Activated CD4-positive, alpha-beta memory T cell treated with anti-CD3 and anti-CD28 coated beads for 36 hours (primary cell): Measurements from ENCODE around the gene MAD1L1. TPM values are rescaled to one million over a fixed set of nuclear protein-coding genes. Genes with fewer than 3 reads are reported as not detected.

ENCODE experiments used
- CTCF ChIA-PET: fragments of 350-600 bp; sonication (Branson Sonifier 250); formaldehyde crosslinking; loops from one replicate; lab custom pipeline; 2021; ENCODE audit warnings: antibody characterized with exemption, inconsistent platforms; lab: Charles Lee
- POLR2A ChIA-PET: fragments of 350-600 bp; sonication (Branson Sonifier 250); formaldehyde crosslinking; loops from one replicate; lab custom pipeline; 2021; ENCODE audit warnings: antibody characterized with exemption; lab: Charles Lee
- DNase-seq: peaks from one replicate; pipeline ENCODE4 v3.0.0-alpha.2; 2020
- H3K27ac Mint-ChIP-seq: one replicate; pipeline ENCODE4 v1.8.0; 2021; ENCODE audit warnings: mixed read lengths
- H3K27me3 Mint-ChIP-seq: one replicate; pipeline ENCODE4 v1.8.0; 2021; ENCODE audit warnings: mixed read lengths
- H3K36me3 Mint-ChIP-seq: one replicate; pipeline ENCODE4 v1.8.0; 2021; ENCODE audit warnings: mixed read lengths
- H3K4me1 Mint-ChIP-seq: one replicate; pipeline ENCODE4 v1.8.0; 2021; ENCODE audit warnings: low read depth, mixed read lengths
- H3K4me3 Mint-ChIP-seq: one replicate; pipeline ENCODE4 v1.8.0; 2021; ENCODE audit warnings: mild to moderate bottlenecking, mixed read lengths
- H3K9me3 Mint-ChIP-seq: one replicate; pipeline ENCODE4 v1.8.0; 2021; ENCODE audit warnings: mixed read lengths
- intact Hi-C: fragments of 100-400 bp; cut with micrococcal nuclease; formaldehyde crosslinking; loops from one replicate; pipeline ENCODE4 v1.15.1; 2023
- total RNA-seq, 2 experiments: library from RNA; stranded (reverse); gene quantifications; one replicate each; pipeline ENCODE4 v1.2.3, GENCODE V29; 2021

Gene MAD1L1
- total RNA-seq, 2 experiments from 2014 or later: 44.4 to 47.8 TPM

- Mint-ChIP-seq H3K9me3 (peaks cover 28% of the 10 kb centered on the region), H3K4me1 (peaks cover 11% of the 10 kb centered on the region), H3K27me3 (no peaks in the 10 kb centered on the region), H3K27ac (no peak overlapping the region), H3K36me3 (peaks cover 24% of the 10 kb centered on the region), H3K4me3 (no peak overlapping the region)
- no peak for DNase-seq
- intact Hi-C loops: no loop called here
- ChIA-PET POLR2A (no interaction called here), CTCF (interaction anchor here (0.8 kb wide), 1 partner anchor 452 kb away, joined by 3 read pairs; no protein-coding TSS in a partner anchor)
Measured at GRCh38 chr7:2031451-2031845, 201.3 kb downstream of the MAD1L1 start.

DNA sequence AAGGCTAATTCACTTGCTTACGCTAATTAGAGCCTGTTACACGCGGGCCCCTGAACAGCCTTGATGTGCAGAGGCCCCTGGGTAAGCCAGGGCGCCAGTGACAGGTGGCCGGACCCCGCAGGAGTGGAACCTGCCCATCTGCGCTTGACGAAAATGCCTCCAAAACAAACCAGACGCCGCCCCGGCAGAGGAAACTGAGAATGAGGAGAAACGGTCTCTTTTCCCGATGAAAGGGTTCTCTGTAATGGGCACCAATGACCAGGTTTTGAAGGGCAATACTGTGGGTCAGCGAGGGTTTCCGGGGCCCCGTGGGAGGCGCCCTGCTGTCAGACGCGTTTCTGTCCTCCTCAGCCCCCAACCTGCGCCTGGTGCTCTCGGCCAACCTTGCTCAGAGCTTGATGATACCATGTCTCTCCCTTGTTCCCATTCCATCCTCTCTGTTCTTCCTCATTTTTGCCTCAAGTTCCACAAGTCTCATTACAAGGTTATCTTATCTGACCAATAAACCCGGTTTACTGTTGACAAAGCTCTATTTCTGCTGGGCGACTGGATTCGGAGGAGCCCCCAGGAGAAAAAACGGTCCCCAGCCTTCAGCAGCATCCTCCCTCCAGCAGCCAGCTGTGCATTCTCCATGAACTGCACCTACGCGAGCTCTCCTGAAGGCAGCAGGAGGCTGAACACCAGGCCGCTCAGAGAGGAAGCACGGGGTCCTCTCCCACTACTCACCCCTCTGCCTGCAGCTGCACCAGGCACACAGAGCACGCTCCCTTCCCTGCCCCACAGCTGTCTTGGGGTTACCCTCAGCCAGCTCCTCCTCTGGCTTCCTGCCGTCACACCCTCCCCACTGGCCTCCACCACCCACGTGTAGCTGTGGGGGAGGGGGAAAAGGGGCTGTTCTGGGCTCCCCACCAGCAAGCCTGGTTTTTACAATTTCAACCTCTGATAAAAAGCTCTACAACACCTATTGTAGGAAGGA lies 202.0 kb downstream of the MAD1L1 start:
- no peak overlapping the region for H3K27ac Mint-ChIP-seq
- H3K9me3 Mint-ChIP-seq: peaks cover 34% of the 10 kb centered on the region
- intact Hi-C loops: no loop called here
- no peak overlapping the region for H3K4me3 Mint-ChIP-seq
- H3K36me3 Mint-ChIP-seq: peaks cover 28% of the 10 kb centered on the region
- ChIA-PET CTCF (interaction anchor here (0.8 kb wide), 1 partner anchor 452 kb away, joined by 3 read pairs; no protein-coding TSS in a partner anchor), POLR2A (no interaction called here)
- no peaks in the 10 kb centered on the region for H3K27me3 Mint-ChIP-seq
- DNase-seq: no peak
- H3K4me1 Mint-ChIP-seq: peaks cover 11% of the 10 kb centered on the region

- POLR2A ChIA-PET: no interaction called here
- intact Hi-C loops: no loop called here
- H3K36me3 Mint-ChIP-seq: peaks cover 30% of the 10 kb centered on the region
Measured at GRCh38 chr7:2029936-2030335, 202.8 kb downstream of the MAD1L1 start.

GRCh38 chr7:2029211-2029905 lies 203.4 kb downstream of the MAD1L1 start:
- Mint-ChIP-seq H3K4me3 (no peak overlapping the region), H3K27ac (no peak overlapping the region), H3K9me3 (peaks cover 46% of the 10 kb centered on the region), H3K27me3 (no peaks in the 10 kb centered on the region), H3K4me1 (peaks cover 11% of the 10 kb centered on the region), H3K36me3 (peaks cover 35% of the 10 kb centered on the region)
- DNase-seq: no peak
- intact Hi-C loops: no loop called here
- POLR2A ChIA-PET: no interaction called here
- CTCF ChIA-PET: no interaction called here

More at GRCh38 chr7:2029936-2030335, 202.8 kb downstream of the MAD1L1 start:
- no peak overlapping the region for H3K4me3 Mint-ChIP-seq
- no peak overlapping the region for H3K27ac Mint-ChIP-seq
- peaks cover 11% of the 10 kb centered on the region for H3K4me1 Mint-ChIP-seq
- CTCF ChIA-PET: no interaction called here
- no peaks in the 10 kb centered on the region for H3K27me3 Mint-ChIP-seq
- H3K9me3 Mint-ChIP-seq: peaks cover 41% of the 10 kb centered on the region
- no peak for DNase-seq

DNA sequence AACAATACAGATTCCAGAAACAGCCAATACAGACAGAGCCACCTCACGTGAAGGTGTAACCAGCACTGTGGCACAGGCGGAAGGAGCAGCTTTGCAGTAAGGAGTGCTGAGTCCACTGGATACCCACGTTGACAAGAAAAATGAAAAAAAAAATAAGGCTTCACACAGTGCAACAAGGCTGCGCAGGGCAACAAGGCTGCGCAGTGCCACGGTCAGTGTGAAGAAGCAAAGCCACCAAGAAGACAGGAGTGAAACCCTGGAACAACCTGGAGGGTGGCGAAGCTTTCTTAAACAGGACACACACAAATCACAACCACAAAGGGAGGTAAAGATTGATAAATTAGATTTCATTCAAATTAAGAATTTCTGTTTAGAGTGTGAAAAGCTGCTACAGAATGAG lies 204.0 kb downstream of the MAD1L1 start:
- ChIA-PET POLR2A (no interaction called here), CTCF (no interaction called here)
- H3K27ac Mint-ChIP-seq: no peak overlapping the region
- intact Hi-C loops: no loop called here
- peaks cover 50% of the 10 kb centered on the region for H3K9me3 Mint-ChIP-seq
- H3K4me3 Mint-ChIP-seq: no peak overlapping the region
- DNase-seq: no peak
- H3K27me3 Mint-ChIP-seq: no peaks in the 10 kb centered on the region
- peaks cover 11% of the 10 kb centered on the region for H3K4me1 Mint-ChIP-seq
- peaks cover 39% of the 10 kb centered on the region for H3K36me3 Mint-ChIP-seq

GRCh38 chr7:2025188-2025587 lies 207.6 kb downstream of the MAD1L1 start:
- Mint-ChIP-seq H3K4me1 (peaks cover 5% of the 10 kb centered on the region), H3K36me3 (peaks cover 39% of the 10 kb centered on the region), H3K9me3 (peaks cover 50% of the 10 kb centered on the region), H3K4me3 (no peak overlapping the region), H3K27ac (no peak overlapping the region), H3K27me3 (no peaks in the 10 kb centered on the region)
- DNase-seq: no peak
- POLR2A ChIA-PET: no interaction called here
- CTCF ChIA-PET: no interaction called here
- intact Hi-C loops: no loop called here

DNA sequence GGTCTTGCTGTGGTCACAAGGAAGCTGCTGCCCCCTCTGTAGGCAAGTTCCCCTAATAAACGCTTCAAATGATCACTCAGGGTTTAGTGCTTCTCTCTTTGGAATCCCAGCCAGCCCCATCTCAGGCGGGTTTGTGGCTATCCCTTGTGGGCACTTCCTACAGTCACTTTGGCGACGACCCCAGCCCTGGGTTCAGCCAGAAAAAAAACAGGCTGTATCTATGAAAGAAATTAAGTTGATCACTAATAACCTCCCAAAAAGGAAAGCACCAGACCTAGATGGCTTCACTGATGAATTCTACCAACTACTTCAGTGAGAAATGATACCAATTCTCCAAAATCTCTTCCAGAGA lies 208.2 kb downstream of the MAD1L1 start:
- H3K4me3 Mint-ChIP-seq: no peak overlapping the region
- peaks cover 48% of the 10 kb centered on the region for H3K9me3 Mint-ChIP-seq
- peaks cover 37% of the 10 kb centered on the region for H3K36me3 Mint-ChIP-seq
- intact Hi-C loops: no loop called here
- no peak for DNase-seq
- ChIA-PET POLR2A (no interaction called here), CTCF (no interaction called here)
- no peak overlapping the region for H3K27ac Mint-ChIP-seq
- H3K4me1 Mint-ChIP-seq: peaks cover 10% of the 10 kb centered on the region
- H3K27me3 Mint-ChIP-seq: no peaks in the 10 kb centered on the region

- peaks cover 43% of the 10 kb centered on the region for H3K9me3 Mint-ChIP-seq
- peaks cover 31% of the 10 kb centered on the region for H3K36me3 Mint-ChIP-seq
- POLR2A ChIA-PET: no interaction called here
- CTCF ChIA-PET: no interaction called here
- intact Hi-C loops: no loop called here
- peaks cover 12% of the 10 kb centered on the region for H3K4me1 Mint-ChIP-seq
- H3K27ac Mint-ChIP-seq: no peak overlapping the region
- no peak for DNase-seq
- H3K4me3 Mint-ChIP-seq: no peak overlapping the region
- H3K27me3 Mint-ChIP-seq: no peaks in the 10 kb centered on the region
Measured at GRCh38 chr7:2023877-2024566, 208.7 kb downstream of the MAD1L1 start.

DNA sequence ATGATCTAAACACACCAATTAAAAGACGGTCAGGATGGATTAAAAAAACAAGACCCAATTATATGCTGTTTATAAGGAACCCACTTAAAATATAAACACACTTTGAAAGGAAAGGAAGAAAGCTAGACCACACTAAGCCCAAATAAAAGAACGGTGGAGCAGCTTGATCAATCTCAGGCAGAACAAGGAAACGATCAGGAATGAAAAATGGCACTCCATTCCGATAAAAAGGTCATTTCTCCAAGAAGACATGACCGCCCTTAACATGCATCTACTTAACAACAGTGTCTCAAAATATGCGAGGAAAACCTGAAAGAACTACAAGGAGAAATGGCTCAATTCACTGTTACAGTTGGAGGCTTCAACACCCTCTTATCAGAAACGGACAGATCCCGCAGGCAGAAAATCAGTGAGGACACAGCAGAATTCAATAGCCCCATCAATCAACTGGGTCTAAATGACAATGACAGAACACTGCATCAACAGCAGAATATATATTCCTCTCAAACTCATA lies 210.0 kb downstream of the MAD1L1 start:
- intact Hi-C loops: no loop called here
- H3K9me3 Mint-ChIP-seq: peaks cover 32% of the 10 kb centered on the region
- POLR2A ChIA-PET: no interaction called here
- no peak for DNase-seq
- peaks cover 22% of the 10 kb centered on the region for H3K36me3 Mint-ChIP-seq
- peaks cover 13% of the 10 kb centered on the region for H3K4me1 Mint-ChIP-seq
- no peak overlapping the region for H3K4me3 Mint-ChIP-seq
- CTCF ChIA-PET: no interaction called here
- H3K27me3 Mint-ChIP-seq: no peaks in the 10 kb centered on the region
- no peak overlapping the region for H3K27ac Mint-ChIP-seq

DNA sequence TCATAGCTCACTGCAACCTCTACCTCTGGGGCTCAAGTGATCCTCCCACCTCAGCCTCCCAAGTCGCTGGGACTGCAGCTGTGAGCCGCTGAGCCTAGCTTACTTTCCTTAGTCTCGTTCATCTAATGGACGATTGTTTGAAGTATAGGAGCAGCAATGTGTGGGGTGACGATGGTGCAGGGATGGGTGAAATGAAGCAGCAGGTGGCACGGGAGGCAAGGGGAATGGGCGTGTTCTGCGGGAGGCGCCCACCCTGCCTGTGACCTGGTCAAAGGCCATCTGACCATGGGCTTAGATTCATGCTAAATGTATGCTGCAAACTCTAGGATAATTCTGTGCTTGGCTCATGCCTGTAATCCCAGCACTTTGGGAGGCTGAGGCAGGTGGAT lies 210.7 kb downstream of the MAD1L1 start:
- CTCF ChIA-PET: no interaction called here
- Mint-ChIP-seq H3K27me3 (no peaks in the 10 kb centered on the region), H3K9me3 (peaks cover 24% of the 10 kb centered on the region), H3K36me3 (peaks cover 17% of the 10 kb centered on the region), H3K4me1 (peaks cover 13% of the 10 kb centered on the region), H3K27ac (no peak overlapping the region), H3K4me3 (no peak overlapping the region)
- intact Hi-C loops: no loop called here
- no peak for DNase-seq
- POLR2A ChIA-PET: no interaction called here

DNA sequence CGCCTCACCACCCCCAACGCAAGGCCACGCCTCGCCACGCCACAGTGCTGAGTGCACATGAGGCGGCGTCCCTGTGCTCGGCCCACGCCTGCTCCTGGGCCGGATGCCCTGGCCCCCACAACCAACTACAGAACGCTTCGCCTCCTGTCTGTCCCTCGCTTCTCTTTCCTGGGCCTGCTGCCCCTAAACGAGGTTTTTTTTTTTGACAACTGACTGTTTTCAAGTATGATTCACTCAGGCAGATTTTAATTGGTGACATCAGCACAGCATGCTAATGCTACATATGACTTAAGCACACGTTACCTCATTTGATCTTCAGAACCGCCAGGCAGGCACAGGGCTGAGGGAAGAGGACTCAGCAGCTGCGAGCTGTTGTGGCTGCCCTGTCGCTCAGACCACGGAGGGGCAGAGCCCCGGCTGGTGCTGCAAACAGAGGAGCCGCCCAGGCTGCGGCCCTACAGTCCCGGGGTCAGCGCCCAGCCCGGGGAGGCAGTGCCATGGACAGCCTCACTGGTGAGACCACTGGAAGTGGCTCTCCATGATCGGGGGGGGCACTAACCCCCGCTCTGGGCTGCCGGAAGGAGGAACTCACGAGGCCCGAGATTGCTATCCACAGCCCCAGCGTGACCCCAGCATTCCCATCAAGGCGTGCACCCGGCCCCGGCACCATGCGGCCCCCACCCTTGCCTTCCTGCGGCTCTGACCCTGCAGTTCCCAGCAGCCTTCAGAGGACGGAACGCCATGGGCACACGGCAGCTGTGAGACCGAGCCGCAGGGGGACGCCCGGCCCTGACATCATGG lies 212.8 kb downstream of the MAD1L1 start:
- CTCF ChIA-PET: no interaction called here
- H3K4me3 Mint-ChIP-seq: no peak overlapping the region
- H3K9me3 Mint-ChIP-seq: peaks cover 10% of the 10 kb centered on the region
- H3K27ac Mint-ChIP-seq: no peak overlapping the region
- DNase-seq: peak; percentile 43
- no peaks in the 10 kb centered on the region for H3K27me3 Mint-ChIP-seq
- POLR2A ChIA-PET: no interaction called here
- H3K36me3 Mint-ChIP-seq: peaks cover 9% of the 10 kb centered on the region
- intact Hi-C loops: loop anchor here (1.0 kb wide), 1 partner anchor 90 kb away; no protein-coding TSS in a partner anchor
- H3K4me1 Mint-ChIP-seq: peaks cover 13% of the 10 kb centered on the region
